Right lobe of liver (tissue), 6 donors: Measurements from ENCODE around the gene NDUFS2. TPM values are rescaled to one million over a fixed set of nuclear protein-coding genes. Genes with fewer than 3 reads are reported as not detected.
A peak's percentile ranks its signal among the peaks of the same experiment; 100 is the strongest.

ENCODE experiments used
- ATAC-seq, 4 donors: fragments of 200-7000 bp; cut with Tn5 transposase; one replicate each; pipeline ENCODE4 v1.9.1; 2020; ENCODE audit warnings: mild to moderate bottlenecking in 4 of 4, moderate library complexity in 4 of 4
- DNase-seq, 3 donors: peaks; one replicate each; pipeline ENCODE4 v3.0.0-alpha.2; 2020
- H3K27ac ChIP-seq, 3 donors: fragments of 200-600 bp; one replicate each; pipeline ENCODE4 v1.8.0; 2022
- H3K27me3 ChIP-seq, 2 donors: fragments of 200-600 bp; one replicate each; pipeline ENCODE4 v1.8.0; 2022
- H3K36me3 ChIP-seq, 4 donors: fragments of 200-600 bp; sonication (generic) in 1 of 4; one replicate each; pipeline versions ENCODE4 v1.5.1 to v1.8.0; 2017 to 2022; ENCODE audit warnings: control low read depth in 1 of 4
- H3K4me1 ChIP-seq, 4 donors: fragments of 200-600 bp; sonication (generic) in 1 of 4; one replicate each; pipeline versions ENCODE4 v1.5.1 to v1.8.0; 2017 to 2022; ENCODE audit warnings: control low read depth in 1 of 4
- H3K4me3 ChIP-seq, 3 donors: fragments of 200-600 bp; one replicate each; pipeline ENCODE4 v1.8.0; 2022
- H3K9me3 ChIP-seq, 4 donors: fragments of 200-600 bp; sonication (generic) in 1 of 4; one replicate each; pipeline versions ENCODE4 v1.5.1 to v1.8.0; 2017 to 2022; ENCODE audit warnings: control low read depth in 1 of 4
- POLR2A ChIP-seq: fragments of 450-650 bp; IDR thresholded peaks from one replicate; pipeline ENCODE4 v1.6.1; 2017; ENCODE audit warnings: antibody characterized with exemption, mild to moderate bottlenecking
- WGBS: methylation state at CpG from one replicate; pipeline ENCODE4 v1.1.6; 2018; ENCODE audit warnings: low coverage, low lambda C conversion rate; ENCODE audit not compliant: insufficient coverage; ENCODE audit errors: missing lambda C conversion rate; 5-methylcytosine and 5-hydroxymethylcytosine counted together
- intact Hi-C, 2 donors: fragments of 100-400 bp; cut with DNase I; formaldehyde crosslinking; loops; one replicate each; pipeline versions ENCODE4 v1.11.2 to v1.14.1; 2022
- total RNA-seq, 6 experiments: library from RNA; depleted of rRNA in 2 of 6; stranded (reverse); fragments of >200 nt in 2 of 6; fragmentation: NEBNext Ultra II Directional in 3 of 6; extraction: Animal tissue kit (Norgen Biotek cat#: 25700) in 3 of 6; gene quantifications; one replicate each; pipeline versions ENCODE4 v1.1.0 to v1.2.4, GENCODE V29; 2016 to 2023
- TF ChIP-seq, protein P1 (sequence below), 4 donors: fragments of 200-600 bp in 3 of 4; fragments of 450-650 bp in 1 of 4; IDR thresholded peaks; one replicate each; pipeline versions ENCODE4 v1.5.1 to v1.8.0; 2016 to 2022; ENCODE audit warnings: antibody characterized with exemption in 4 of 4, mild to moderate bottlenecking in 2 of 4
- donor health status: DM: no; HTN: yes; CAD: no.
- donor health status: DM: no; HTN: no; CAD: no.
- donor health status: DM: no; HTN: no; CAD: no.
- donor health status: DM: no; HTN: yes; CAD: no.
- donor health status: DM: no; HTN: yes; CAD: no.

Gene NDUFS2
- total RNA-seq, 6 experiments from 2014 or later: 91.1 to 157 (median 107) TPM

DNA sequence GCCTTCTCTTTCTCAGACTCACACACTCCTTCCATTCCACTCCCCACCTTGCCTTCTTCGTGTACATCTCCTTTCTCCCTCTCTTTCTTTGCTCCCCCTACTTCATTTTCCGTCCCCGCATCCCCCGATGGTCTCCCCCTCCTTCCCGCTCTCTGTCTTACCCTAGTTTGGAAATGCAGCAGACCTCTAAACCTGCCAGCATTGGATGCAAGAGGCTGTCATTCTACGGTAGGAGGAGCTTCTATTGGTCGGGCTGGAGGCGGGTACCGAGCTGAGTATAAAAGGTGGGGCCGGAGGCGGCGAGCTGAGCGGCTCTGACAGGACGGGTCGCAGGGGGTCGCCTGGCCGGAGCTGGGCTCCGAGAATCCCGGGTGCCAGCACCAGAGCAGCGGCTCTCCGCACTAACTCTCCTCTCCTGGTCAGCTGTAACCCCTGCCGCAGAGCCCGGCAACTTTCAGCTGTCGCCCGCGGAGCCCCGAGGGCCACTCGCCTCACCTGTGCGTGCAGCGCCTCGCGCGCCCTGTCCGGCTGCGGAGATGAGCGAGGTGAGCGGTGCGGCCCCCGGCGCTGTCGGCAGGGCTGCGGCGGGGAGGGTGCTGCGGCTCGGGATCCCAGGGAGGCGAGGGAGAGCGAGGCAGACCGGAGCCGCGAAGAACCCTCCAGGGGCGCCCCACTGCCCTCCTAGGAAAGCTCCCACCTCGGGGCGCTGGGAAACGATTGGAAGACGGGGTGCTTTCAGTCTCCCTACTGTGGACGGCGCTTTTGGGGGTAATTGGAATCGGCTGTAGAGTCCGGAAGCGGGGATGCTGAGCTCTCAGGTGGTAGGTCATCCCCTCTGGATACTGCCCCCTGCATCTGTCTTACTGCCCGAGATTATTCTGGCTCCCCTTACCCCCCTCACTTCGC is 56.5 kb downstream of the NDUFS2 start, which contains the start of gene PCP4L1:
TSS of gene PCP4L1 (plus strand) at position 307 of the 906 bp plus-strand sequence. CDS start at position 537, 230 bp downstream.
- no peaks in the 10 kb centered on the region for H3K36me3 ChIP-seq
- intact Hi-C loops: no loop called here
- H3K27me3 ChIP-seq: no peaks in the 10 kb centered on the region
- peaks cover 0 to 38% (median 0%) of the 10 kb centered on the region in 4 donors for H3K4me1 ChIP-seq
- WGBS: 2% methylated on average over 26 of the region's 62 CpGs
- no peaks in the 10 kb centered on the region for H3K9me3 ChIP-seq
- peak within 1 kb of the TSS; percentile 56 to 75 (median 64) for H3K4me3 ChIP-seq
- H3K27ac ChIP-seq: peak within 1 kb of the TSS in 1 of 3 donors; percentile 44
- TF ChIP-seq, protein P1, sequence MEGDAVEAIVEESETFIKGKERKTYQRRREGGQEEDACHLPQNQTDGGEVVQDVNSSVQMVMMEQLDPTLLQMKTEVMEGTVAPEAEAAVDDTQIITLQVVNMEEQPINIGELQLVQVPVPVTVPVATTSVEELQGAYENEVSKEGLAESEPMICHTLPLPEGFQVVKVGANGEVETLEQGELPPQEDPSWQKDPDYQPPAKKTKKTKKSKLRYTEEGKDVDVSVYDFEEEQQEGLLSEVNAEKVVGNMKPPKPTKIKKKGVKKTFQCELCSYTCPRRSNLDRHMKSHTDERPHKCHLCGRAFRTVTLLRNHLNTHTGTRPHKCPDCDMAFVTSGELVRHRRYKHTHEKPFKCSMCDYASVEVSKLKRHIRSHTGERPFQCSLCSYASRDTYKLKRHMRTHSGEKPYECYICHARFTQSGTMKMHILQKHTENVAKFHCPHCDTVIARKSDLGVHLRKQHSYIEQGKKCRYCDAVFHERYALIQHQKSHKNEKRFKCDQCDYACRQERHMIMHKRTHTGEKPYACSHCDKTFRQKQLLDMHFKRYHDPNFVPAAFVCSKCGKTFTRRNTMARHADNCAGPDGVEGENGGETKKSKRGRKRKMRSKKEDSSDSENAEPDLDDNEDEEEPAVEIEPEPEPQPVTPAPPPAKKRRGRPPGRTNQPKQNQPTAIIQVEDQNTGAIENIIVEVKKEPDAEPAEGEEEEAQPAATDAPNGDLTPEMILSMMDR (IDR thresholded peaks at IDR 0.05): no peak
- TF ChIP-seq POLR2A: peak; percentile 68
- ATAC-seq: peak; percentile 95 to 98 (median 98)
- DNase-seq: peak; percentile 78 to 88 (median 84)

DNA sequence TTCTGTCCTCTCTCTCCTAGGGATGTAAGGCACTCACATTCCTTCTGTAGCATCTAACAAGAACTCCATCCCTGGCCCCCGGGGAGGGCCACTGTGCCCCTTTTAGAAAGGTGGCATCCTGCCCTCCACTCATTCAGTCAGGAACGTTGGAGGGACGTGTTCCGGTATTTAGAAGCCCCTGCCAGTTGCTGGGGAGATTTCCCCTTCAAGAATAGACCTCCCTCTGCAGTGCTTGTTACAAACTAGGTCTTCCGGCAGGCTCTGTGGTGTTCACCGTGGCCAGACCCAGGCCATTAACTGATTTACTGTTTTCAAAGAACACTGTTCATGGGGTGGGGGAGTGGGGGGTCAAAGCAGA is 57.2 kb downstream of the NDUFS2 start:
- TF ChIP-seq, protein P1 (IDR thresholded peaks at IDR 0.05): no peak
- TF ChIP-seq POLR2A: no peak
- Histone ChIP-seq H3K9me3 (no peaks in the 10 kb centered on the region), H3K27ac (no peak overlapping the region), H3K27me3 (no peaks in the 10 kb centered on the region), H3K4me1 (peaks cover 0 to 38% (median 0%) of the 10 kb centered on the region in 4 donors), H3K4me3 (peak overlapping the region; percentile 56 to 75 (median 64)), H3K36me3 (no peaks in the 10 kb centered on the region)
- intact Hi-C loops: no loop called here
- 83% methylated on average over 2 of the region's 6 CpGs for WGBS
- no peak for ATAC-seq
- no peak for DNase-seq

DNA sequence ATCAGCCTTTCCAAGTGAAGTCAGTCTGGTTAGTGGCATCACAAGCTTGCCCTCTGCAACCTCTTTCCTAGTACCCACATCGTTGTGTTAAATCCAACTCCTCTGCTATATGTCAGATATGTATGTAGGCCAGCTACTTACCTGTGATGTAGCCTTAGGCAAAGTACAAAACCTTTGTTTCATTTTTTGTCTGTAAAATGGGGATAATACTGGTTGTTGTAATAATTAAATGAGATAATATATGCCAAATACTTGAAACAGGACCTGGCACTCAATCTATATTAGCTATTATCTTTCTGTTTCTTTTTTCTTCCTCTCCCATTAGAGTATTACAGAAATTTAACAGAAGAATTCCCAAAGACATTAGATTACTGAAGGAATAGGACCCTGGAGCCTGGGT is 57.6 kb downstream of the NDUFS2 start:
- no peak for ATAC-seq
- H3K27me3 ChIP-seq: no peaks in the 10 kb centered on the region
- H3K4me1 ChIP-seq: peaks cover 0 to 36% (median 0%) of the 10 kb centered on the region in 4 donors
- TF ChIP-seq, protein P1 (IDR thresholded peaks at IDR 0.05): no peak
- TF ChIP-seq POLR2A: no peak
- H3K36me3 ChIP-seq: no peaks in the 10 kb centered on the region
- H3K4me3 ChIP-seq: no peak overlapping the region
- intact Hi-C loops: no loop called here
- no peak overlapping the region for H3K27ac ChIP-seq
- no peaks in the 10 kb centered on the region for H3K9me3 ChIP-seq
- 38% methylated on average over 1 of the region's 1 CpG for WGBS
- no peak for DNase-seq

DNA sequence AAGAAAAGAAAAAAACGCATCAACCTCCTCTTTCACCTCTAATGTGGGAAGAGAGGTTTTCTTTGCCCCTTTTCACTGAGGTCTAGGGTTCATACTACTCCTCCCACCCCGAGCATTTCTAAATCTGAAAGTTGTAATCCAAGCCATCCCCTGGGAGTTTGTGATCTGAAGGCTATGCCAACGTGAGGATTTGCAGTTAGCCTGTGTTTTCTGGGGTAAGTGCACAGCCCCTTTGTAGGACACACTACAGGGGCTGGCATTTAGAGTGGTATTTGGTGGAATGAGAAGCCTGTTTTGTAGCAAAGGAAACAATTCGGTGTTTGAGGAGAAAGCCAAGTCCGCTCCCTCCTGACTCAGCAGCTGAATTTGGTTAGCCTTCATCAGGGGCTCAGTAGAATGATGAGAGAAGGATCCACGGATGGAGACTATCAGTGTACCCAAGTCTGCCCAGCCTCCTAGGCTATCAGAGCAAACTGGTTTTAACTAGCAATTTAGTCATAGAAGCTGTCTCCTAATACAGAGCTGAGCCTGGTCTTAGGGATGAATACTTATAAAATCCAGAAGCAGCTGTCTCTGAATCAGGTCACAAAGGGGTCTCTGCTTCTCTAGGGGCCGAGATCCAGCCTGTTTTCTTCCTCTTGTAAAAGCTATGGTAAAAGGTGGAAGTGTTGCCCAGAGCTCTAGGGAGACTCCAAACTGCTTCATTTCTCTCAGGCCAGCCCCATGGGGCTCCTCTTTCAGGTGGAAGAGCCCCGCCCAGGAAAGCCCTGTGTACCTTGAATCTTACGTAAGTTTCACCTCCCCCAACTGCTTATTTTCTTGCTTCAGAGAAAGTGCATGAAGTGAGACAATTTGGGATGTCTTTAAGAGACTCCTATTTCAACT is 58.5 kb downstream of the NDUFS2 start:
- 36% methylated on average over 9 of the region's 9 CpGs for WGBS
- TF ChIP-seq, protein P1 (IDR thresholded peaks at IDR 0.05): no peak
- ATAC-seq (peak in 3 of 4 donors; percentile 13 to 52 (median 39)), DNase-seq (no peak)
- H3K36me3 ChIP-seq: no peaks in the 10 kb centered on the region
- no peak overlapping the region for H3K4me3 ChIP-seq
- H3K27me3 ChIP-seq: no peaks in the 10 kb centered on the region
- intact Hi-C loops: no loop called here
- H3K4me1 ChIP-seq: peaks cover 0 to 27% (median 0%) of the 10 kb centered on the region in 4 donors
- no peaks in the 10 kb centered on the region for H3K9me3 ChIP-seq
- H3K27ac ChIP-seq: no peak overlapping the region
